ENCODE data around the gene ALOX15.

- TF ChIP-seq MED1 (CRISPR knock-in tag; IDR thresholded peaks at IDR 0.05; ENCODE audit: borderline replicate concordance) (no peak), NCOA6 (IDR thresholded peaks at IDR 0.05) (no peak), BACH1 (tag; IDR thresholded peaks at IDR 0.05) (no peak), ZNF24 (IDR thresholded peaks at IDR 0.05) (no peak), ZKSCAN8 (CRISPR knock-in tag; IDR thresholded peaks at IDR 0.05) (no peak)
- TF ChIP-seq, protein P1, sequence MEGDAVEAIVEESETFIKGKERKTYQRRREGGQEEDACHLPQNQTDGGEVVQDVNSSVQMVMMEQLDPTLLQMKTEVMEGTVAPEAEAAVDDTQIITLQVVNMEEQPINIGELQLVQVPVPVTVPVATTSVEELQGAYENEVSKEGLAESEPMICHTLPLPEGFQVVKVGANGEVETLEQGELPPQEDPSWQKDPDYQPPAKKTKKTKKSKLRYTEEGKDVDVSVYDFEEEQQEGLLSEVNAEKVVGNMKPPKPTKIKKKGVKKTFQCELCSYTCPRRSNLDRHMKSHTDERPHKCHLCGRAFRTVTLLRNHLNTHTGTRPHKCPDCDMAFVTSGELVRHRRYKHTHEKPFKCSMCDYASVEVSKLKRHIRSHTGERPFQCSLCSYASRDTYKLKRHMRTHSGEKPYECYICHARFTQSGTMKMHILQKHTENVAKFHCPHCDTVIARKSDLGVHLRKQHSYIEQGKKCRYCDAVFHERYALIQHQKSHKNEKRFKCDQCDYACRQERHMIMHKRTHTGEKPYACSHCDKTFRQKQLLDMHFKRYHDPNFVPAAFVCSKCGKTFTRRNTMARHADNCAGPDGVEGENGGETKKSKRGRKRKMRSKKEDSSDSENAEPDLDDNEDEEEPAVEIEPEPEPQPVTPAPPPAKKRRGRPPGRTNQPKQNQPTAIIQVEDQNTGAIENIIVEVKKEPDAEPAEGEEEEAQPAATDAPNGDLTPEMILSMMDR (IDR thresholded peaks at IDR 0.05 in 2 of 3, conservative IDR thresholded peaks at IDR 0.05 in 1 of 3; ENCODE audit: insufficient read depth in 2 of 3, low read depth in 1 of 3, low read length in 3 of 3): no peak
Measured at GRCh38 chr17:4620531-4621101, 20.9 kb downstream of the ALOX15 start.

All from K562 (cell line).